CD4-positive, alpha-beta T cell (primary cell): ENCODE data around the gene MED9. TPM values are rescaled to one million over a fixed set of nuclear protein-coding genes. Genes with fewer than 3 reads are reported as not detected.

Experiments used
- ATAC-seq: fragments of 200-7000 bp; cut with Tn5 transposase; one replicate; pipeline ENCODE4 v1.10.0; 2022; ENCODE audit warnings: mild to moderate bottlenecking; ENCODE audit not compliant: poor library complexity
- CTCF ChIA-PET: fragments of 350-600 bp; sonication (Branson Sonifier 250); formaldehyde crosslinking; loops from one replicate; lab custom pipeline; 2021; ENCODE audit warnings: antibody characterized with exemption, inconsistent platforms; lab: Charles Lee
- POLR2A ChIA-PET: fragments of 350-600 bp; sonication (Branson Sonifier 250); formaldehyde crosslinking; loops from one replicate; lab custom pipeline; 2021; ENCODE audit warnings: antibody characterized with exemption, inconsistent platforms; lab: Charles Lee
- DNase-seq, 14 experiments: peaks; one replicate each; pipeline ENCODE4 v3.0.0-alpha.2; 2013 to 2020; ENCODE audit warnings: mixed read lengths in 2 of 14
- H3K27ac ChIP-seq, 2 donors: one replicate each; pipeline versions ENCODE4 v1.5.1 to v1.7.0; 2013; ENCODE audit warnings: low read length in 2 of 2, low read depth in 1 of 2, mild to moderate bottlenecking in 1 of 2
- H3K27me3 ChIP-seq, 2 experiments: 1 replicate in 1 of 2; 2 replicates in 1 of 2; pipeline versions ENCODE4 v1.6.1 to v1.7.0; 2013; ENCODE audit warnings: low read length in 2 of 2, control low read depth in 1 of 2, mild to moderate bottlenecking in 1 of 2, moderate library complexity in 1 of 2; ENCODE audit not compliant: insufficient read depth in 2 of 2, control insufficient read depth in 1 of 2
- H3K36me3 ChIP-seq: one replicate; pipeline ENCODE4 v1.6.1; 2013; ENCODE audit warnings: low read length, control low read depth; ENCODE audit not compliant: insufficient read depth
- H3K4me1 ChIP-seq: one replicate; pipeline ENCODE4 v1.6.1; 2013; ENCODE audit warnings: low read length, control low read depth; ENCODE audit not compliant: insufficient read depth
- H3K4me3 ChIP-seq: one replicate; pipeline ENCODE4 v1.5.1; 2013; ENCODE audit warnings: mild to moderate bottlenecking, low read length, moderate library complexity
- H3K9me3 ChIP-seq, 2 experiments: 1 replicate in 1 of 2; 2 replicates in 1 of 2; pipeline versions ENCODE4 v1.6.1 to v1.7.0; 2013; ENCODE audit warnings: low read length in 2 of 2, mild to moderate bottlenecking in 2 of 2, control low read depth in 1 of 2, moderate library complexity in 1 of 2; ENCODE audit not compliant: control insufficient read depth in 1 of 2, insufficient read depth in 1 of 2
- H3K27ac Mint-ChIP-seq: one replicate; pipeline ENCODE4 v1.8.0; 2020; ENCODE audit warnings: mixed read lengths
- H3K27me3 Mint-ChIP-seq: one replicate; pipeline ENCODE4 v1.8.0; 2021; ENCODE audit warnings: mixed read lengths
- H3K36me3 Mint-ChIP-seq: one replicate; pipeline ENCODE4 v1.8.0; 2021; ENCODE audit warnings: low read depth, mixed read lengths
- H3K4me1 Mint-ChIP-seq: one replicate; pipeline ENCODE4 v1.8.0; 2021; ENCODE audit warnings: low read depth, mixed read lengths
- H3K4me3 Mint-ChIP-seq: one replicate; pipeline ENCODE4 v1.8.0; 2020; ENCODE audit warnings: mild to moderate bottlenecking, mixed read lengths
- H3K9me3 Mint-ChIP-seq: one replicate; pipeline ENCODE4 v1.8.0; 2020; ENCODE audit warnings: mixed read lengths
- CTCF ChIP-seq: fragments of 200-600 bp; IDR thresholded peaks from one replicate; pipeline ENCODE4 v1.8.0; 2022; ENCODE audit warnings: antibody characterized with exemption, mild to moderate bottlenecking
- intact Hi-C, 2 experiments: fragments of 100-400 bp; cut with DNase I in 1 of 2; cut with micrococcal nuclease in 1 of 2; formaldehyde crosslinking; loops; one replicate each; pipeline versions ENCODE4 v1.15.1 to v1.9.0; 2023 to 2025; cut with DNase I, micrococcal nuclease
- total RNA-seq, 174 experiments: library from RNA in 2 of 174; stranded (reverse) in 2 of 174; gene quantifications; one replicate each; pipeline ENCODE4 v1.2.3 and lab custom pipeline; 2021 to 2026

MED9 gene
- total RNA-seq, 2 experiments from 2014 or later = 27.0 to 27.9 TPM

- no peaks in the 10 kb centered on the region for H3K9me3 ChIP-seq
- DNase-seq (no peak), ATAC-seq (no peak)
- ChIA-PET POLR2A (no interaction called here), CTCF (interaction anchor here (0.7 kb wide), 1 partner anchor 8 kb away, joined by 3 read pairs; no protein-coding TSS in a partner anchor)
- H3K4me1 ChIP-seq = no peaks in the 10 kb centered on the region
- no peak overlapping the region for H3K27ac Mint-ChIP-seq
- no peaks in the 10 kb centered on the region for H3K27me3 ChIP-seq
- H3K4me1 Mint-ChIP-seq = no peaks in the 10 kb centered on the region
- no peak for TF ChIP-seq CTCF
- H3K4me3 Mint-ChIP-seq = no peak overlapping the region
- intact Hi-C loops = no loop called here
- no peaks in the 10 kb centered on the region for H3K36me3 Mint-ChIP-seq
- no peak overlapping the region for H3K27ac ChIP-seq
- H3K36me3 ChIP-seq = no peaks in the 10 kb centered on the region
- H3K9me3 Mint-ChIP-seq = no peaks in the 10 kb centered on the region
- H3K27me3 Mint-ChIP-seq = no peaks in the 10 kb centered on the region
- H3K4me3 ChIP-seq = no peak overlapping the region
Measured at GRCh38 chr17:17538417-17539391, 61.9 kb downstream of the MED9 start.

GRCh38 chr17:17539591-17539990 is 62.8 kb downstream of the MED9 start:
- Mint-ChIP-seq H3K36me3 (no peaks in the 10 kb centered on the region), H3K27me3 (no peaks in the 10 kb centered on the region), H3K27ac (no peak overlapping the region), H3K4me1 (no peaks in the 10 kb centered on the region), H3K4me3 (no peak overlapping the region), H3K9me3 (no peaks in the 10 kb centered on the region)
- no peaks in the 10 kb centered on the region for H3K27me3 ChIP-seq
- no peaks in the 10 kb centered on the region for H3K4me1 ChIP-seq
- ATAC-seq (no peak), DNase-seq (no peak)
- no peak overlapping the region for H3K27ac ChIP-seq
- no peak overlapping the region for H3K4me3 ChIP-seq
- H3K9me3 ChIP-seq = no peaks in the 10 kb centered on the region
- TF ChIP-seq CTCF = no peak
- ChIA-PET CTCF (interaction anchor here (0.7 kb wide), 1 partner anchor 9 kb away, joined by 3 read pairs; no protein-coding TSS in a partner anchor), POLR2A (no interaction called here)
- no peaks in the 10 kb centered on the region for H3K36me3 ChIP-seq
- intact Hi-C loops = no loop called here

- no peaks in the 10 kb centered on the region for H3K27me3 Mint-ChIP-seq
- no peak overlapping the region for H3K4me3 Mint-ChIP-seq
- Histone ChIP-seq H3K4me3 (no peak overlapping the region), H3K27ac (no peak overlapping the region), H3K9me3 (no peaks in the 10 kb centered on the region), H3K4me1 (no peaks in the 10 kb centered on the region), H3K27me3 (no peaks in the 10 kb centered on the region), H3K36me3 (no peaks in the 10 kb centered on the region)
- H3K36me3 Mint-ChIP-seq = no peaks in the 10 kb centered on the region
- H3K9me3 Mint-ChIP-seq = no peaks in the 10 kb centered on the region
- no peaks in the 10 kb centered on the region for H3K4me1 Mint-ChIP-seq
- H3K27ac Mint-ChIP-seq = no peak overlapping the region
- TF ChIP-seq CTCF = no peak
- POLR2A ChIA-PET = no interaction called here
- CTCF ChIA-PET = no interaction called here
- intact Hi-C loops = no loop called here
- DNase-seq = no peak
- ATAC-seq = no peak
Measured at GRCh38 chr17:17540278-17540906, 63.6 kb downstream of the MED9 start.
